Tibial artery (tissue), 4 donors: ENCODE results near the gene SLC27A5.
"Not testable (repeated sequence)": the region's sequence is repeated elsewhere in the genome, so short reads cannot be mapped to it uniquely, and the experiment has no call there.

ENCODE experiments used
- DNase-seq, 2 donors: peaks; one replicate each; pipeline ENCODE4 v3.0.0-alpha.2; 2019
- H3K27ac ChIP-seq, 2 donors: fragments of 200-600 bp; sonication (generic) in 1 of 2; 1 replicate in 1 of 2; 2 replicates in 1 of 2; pipeline ENCODE4 v1.5.1; 2018 to 2019; ENCODE audit warnings: mild to moderate bottlenecking in 1 of 2
- H3K27me3 ChIP-seq, 2 donors: fragments of 200-600 bp; sonication (generic) in 1 of 2; one replicate each; pipeline versions ENCODE4 v1.5.1 to v1.6.0; 2016 to 2019
- H3K36me3 ChIP-seq, 3 donors: fragments of 200-600 bp; sonication (generic) in 2 of 3; one replicate each; pipeline ENCODE4 v1.5.1; 2016 to 2019; ENCODE audit warnings: mild to moderate bottlenecking in 2 of 3
- H3K4me1 ChIP-seq, 4 donors: fragments of 200-600 bp; sonication (generic) in 2 of 4; 1 replicate in 3 of 4; 2 replicates in 1 of 4; pipeline ENCODE4 v1.5.1; 2016 to 2019
- H3K4me3 ChIP-seq, 2 donors: fragments of 200-600 bp; sonication (generic) in 1 of 2; 1 replicate in 1 of 2; 2 replicates in 1 of 2; pipeline ENCODE4 v1.5.1; 2018 to 2019; ENCODE audit warnings: mild to moderate bottlenecking in 2 of 2
- H3K9me3 ChIP-seq, 3 donors: fragments of 200-600 bp; sonication (generic) in 1 of 3; one replicate each; pipeline ENCODE4 v1.5.1; 2016 to 2019
- intact Hi-C: fragments of 100-400 bp; cut with DNase I; formaldehyde crosslinking; loops from one replicate; pipeline ENCODE4 v1.15.0; 2023; ENCODE audit warnings: low total_unique reads
- TF ChIP-seq, protein P1 (sequence below), 2 experiments: fragments of 200-600 bp in 1 of 2; fragments of 450-650 bp in 1 of 2; IDR thresholded peaks; one replicate each; pipeline ENCODE4 v1.5.1; 2017 to 2019; ENCODE audit warnings: antibody characterized with exemption in 2 of 2, mild to moderate bottlenecking in 1 of 2, moderate library complexity in 1 of 2

The SLC27A5 gene

DNA sequence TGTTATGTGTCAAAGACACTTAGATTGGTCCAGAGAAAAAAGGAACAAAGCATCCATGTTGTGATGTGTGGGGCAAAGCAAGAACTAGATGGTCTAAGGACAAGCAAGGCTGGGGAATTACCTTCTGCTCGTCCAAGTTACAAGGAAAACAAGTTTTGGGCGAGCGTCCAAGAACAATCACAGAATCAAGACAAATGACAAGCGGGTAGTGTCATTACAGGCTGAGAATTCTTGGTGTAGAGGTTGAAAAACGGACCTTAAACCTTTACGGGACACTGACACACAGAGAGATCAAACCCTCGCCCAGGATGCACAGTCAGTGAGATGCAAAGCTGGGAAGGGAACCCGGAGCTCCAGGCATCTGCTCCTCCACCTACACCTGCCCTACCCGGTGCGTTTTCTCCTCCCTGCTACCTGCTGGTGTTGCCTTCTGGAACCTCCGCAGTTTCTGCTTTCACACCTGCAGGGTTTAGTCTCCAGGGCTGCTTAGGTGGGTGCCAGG is 60.9 kb downstream of the SLC27A5 start:
- intact Hi-C loops: no loop called here

DNA sequence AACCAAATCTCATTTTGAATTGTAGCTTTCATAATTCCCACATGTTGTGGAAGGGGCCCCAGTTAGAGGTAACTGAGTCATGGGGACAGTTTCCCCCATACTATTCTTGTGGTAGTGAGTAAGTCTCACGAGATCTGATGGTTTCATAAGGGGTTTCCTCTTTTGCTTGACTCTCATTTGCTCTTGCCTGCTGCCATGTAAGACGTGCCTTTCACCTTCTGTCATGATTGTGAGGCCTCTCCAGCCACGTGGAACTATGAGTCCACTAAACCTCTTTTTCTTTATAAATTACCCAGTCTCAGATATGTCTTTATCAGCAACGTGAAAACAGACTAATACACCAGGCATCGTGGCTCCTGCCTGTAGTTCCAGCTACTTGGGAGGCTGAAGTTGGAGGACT is 61.8 kb downstream of the SLC27A5 start:
- intact Hi-C loops: not testable (repeated sequence)

More for the DNA sequence above, 60.9 kb downstream of the SLC27A5 start:
- Histone ChIP-seq H3K36me3 (peaks cover 0 to 22% (median 16%) of the 10 kb centered on the region in 3 donors), H3K4me3 (peak overlapping the region; percentile 75 to 82), H3K9me3 (no peaks in the 10 kb centered on the region), H3K27me3 (peaks cover 0 to 13% of the 10 kb centered on the region in 2 donors), H3K27ac (peak overlapping the region; percentile 68 to 81), H3K4me1 (peaks cover 0 to 14% (median 5%) of the 10 kb centered on the region in 4 donors)
- DNase-seq: no peak
- TF ChIP-seq, protein P1, sequence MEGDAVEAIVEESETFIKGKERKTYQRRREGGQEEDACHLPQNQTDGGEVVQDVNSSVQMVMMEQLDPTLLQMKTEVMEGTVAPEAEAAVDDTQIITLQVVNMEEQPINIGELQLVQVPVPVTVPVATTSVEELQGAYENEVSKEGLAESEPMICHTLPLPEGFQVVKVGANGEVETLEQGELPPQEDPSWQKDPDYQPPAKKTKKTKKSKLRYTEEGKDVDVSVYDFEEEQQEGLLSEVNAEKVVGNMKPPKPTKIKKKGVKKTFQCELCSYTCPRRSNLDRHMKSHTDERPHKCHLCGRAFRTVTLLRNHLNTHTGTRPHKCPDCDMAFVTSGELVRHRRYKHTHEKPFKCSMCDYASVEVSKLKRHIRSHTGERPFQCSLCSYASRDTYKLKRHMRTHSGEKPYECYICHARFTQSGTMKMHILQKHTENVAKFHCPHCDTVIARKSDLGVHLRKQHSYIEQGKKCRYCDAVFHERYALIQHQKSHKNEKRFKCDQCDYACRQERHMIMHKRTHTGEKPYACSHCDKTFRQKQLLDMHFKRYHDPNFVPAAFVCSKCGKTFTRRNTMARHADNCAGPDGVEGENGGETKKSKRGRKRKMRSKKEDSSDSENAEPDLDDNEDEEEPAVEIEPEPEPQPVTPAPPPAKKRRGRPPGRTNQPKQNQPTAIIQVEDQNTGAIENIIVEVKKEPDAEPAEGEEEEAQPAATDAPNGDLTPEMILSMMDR (IDR thresholded peaks at IDR 0.05): no peak

DNA sequence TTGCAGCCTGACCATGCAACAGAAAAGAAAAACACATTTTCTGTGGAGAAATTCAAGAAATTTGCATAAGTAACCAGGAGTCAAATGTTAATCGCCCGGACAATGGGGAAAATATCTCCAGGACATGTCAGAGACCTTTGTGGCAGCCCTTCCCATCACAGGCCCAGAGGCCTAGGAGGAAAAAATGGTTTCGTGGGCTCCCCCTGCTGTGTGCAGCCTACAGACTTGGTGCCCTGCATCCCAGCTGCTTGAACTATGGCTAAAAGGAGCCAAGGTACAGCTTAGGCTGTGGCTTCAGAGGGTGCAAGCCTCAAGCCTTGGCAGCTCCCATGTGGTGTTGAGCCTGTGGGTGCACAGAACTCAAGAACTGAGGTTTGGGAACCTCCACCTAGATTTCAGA is 62.9 kb downstream of the SLC27A5 start:
- Histone ChIP-seq H3K27me3 (peaks cover 0 to 13% of the 10 kb centered on the region in 2 donors), H3K4me1 (peaks cover 0 to 14% (median 5%) of the 10 kb centered on the region in 4 donors)
- H3K27ac ChIP-seq, H3K9me3 ChIP-seq, H3K36me3 ChIP-seq, intact Hi-C loops, H3K4me3 ChIP-seq, DNase-seq: not testable (repeated sequence)

More for the DNA sequence above, 61.8 kb downstream of the SLC27A5 start:
- Histone ChIP-seq H3K4me1 (peaks cover 0 to 14% (median 5%) of the 10 kb centered on the region in 4 donors), H3K27me3 (peaks cover 0 to 13% of the 10 kb centered on the region in 2 donors), H3K36me3 (peaks cover 0 to 15% (median 11%) of the 10 kb centered on the region in 3 donors)
- H3K9me3 ChIP-seq, H3K27ac ChIP-seq, H3K4me3 ChIP-seq, DNase-seq: not testable (repeated sequence)
